Neural progenitor cell (in vitro differentiated cells): ENCODE measurements around the gene OR51E2. TPM values are rescaled to one million over a fixed set of nuclear protein-coding genes. Genes with fewer than 3 reads are reported as not detected.
"Not testable (repeated sequence)": the region's sequence is repeated elsewhere in the genome, so short reads cannot be mapped to it uniquely, and the experiment has no call there.

Experiments used
- DNase-seq: peaks from one replicate; pipeline ENCODE4 v3.0.0-alpha.2; 2016; ENCODE audit warnings: low spot score
- H2AFZ ChIP-seq: fragments of 200-600 bp; sonication (generic); replicated peaks from 2 replicates; pipeline ENCODE4 v1.6.1; 2016; ENCODE audit warnings: antibody characterized with exemption
- H3F3A ChIP-seq: fragments of 200-600 bp; sonication (generic); 2 replicates; pipeline ENCODE4 v1.6.1; 2016; ENCODE audit warnings: antibody characterized with exemption, low read depth
- H3K27ac ChIP-seq: fragments of 200-600 bp; sonication (generic); 2 replicates; pipeline ENCODE4 v1.5.1; 2016; ENCODE audit warnings: mild to moderate bottlenecking
- H3K27me3 ChIP-seq: fragments of 200-600 bp; sonication (generic); 2 replicates; pipeline ENCODE4 v1.6.1; 2016; ENCODE audit warnings: mild to moderate bottlenecking, moderate library complexity
- H3K36me3 ChIP-seq: fragments of 200-600 bp; sonication (generic); 2 replicates; pipeline ENCODE4 v1.5.1; 2016
- H3K4me1 ChIP-seq: fragments of 200-600 bp; sonication (generic); 2 replicates; pipeline ENCODE4 v1.6.1; 2016; ENCODE audit warnings: mixed run types
- H3K4me2 ChIP-seq: fragments of 200-600 bp; sonication (generic); 2 replicates; pipeline ENCODE4 v1.6.1; 2016
- H3K4me3 ChIP-seq: fragments of 200-600 bp; sonication (generic); 2 replicates; pipeline ENCODE4 v1.5.1; 2016
- H3K79me2 ChIP-seq: fragments of 200-600 bp; sonication (generic); 2 replicates; pipeline ENCODE4 v1.6.1; 2016; ENCODE audit warnings: low read depth
- H3K9ac ChIP-seq: fragments of 200-600 bp; sonication (generic); 2 replicates; pipeline ENCODE4 v1.6.1; 2016
- H3K9me3 ChIP-seq: fragments of 200-600 bp; sonication (generic); 2 replicates; pipeline ENCODE4 v1.5.1; 2016; ENCODE audit warnings: low read depth
- H4K20me1 ChIP-seq: fragments of 200-600 bp; sonication (generic); 2 replicates; pipeline ENCODE4 v1.6.1; 2016; ENCODE audit warnings: low read depth
- H3K27ac Mint-ChIP-seq: 3 replicates; pipeline ENCODE4 v1.8.0; 2021; ENCODE audit warnings: mixed read lengths
- H3K27me3 Mint-ChIP-seq: 2 replicates; pipeline ENCODE4 v1.8.0; 2022; ENCODE audit warnings: low read depth, mild to moderate bottlenecking, inconsistent platforms, moderate library complexity, mixed read lengths; ENCODE audit not compliant: insufficient read depth
- H3K36me3 Mint-ChIP-seq: 3 replicates; pipeline ENCODE4 v1.8.0; 2021; ENCODE audit warnings: mixed read lengths
- H3K4me1 Mint-ChIP-seq: 3 replicates; pipeline ENCODE4 v1.8.0; 2021; ENCODE audit warnings: mixed read lengths
- H3K4me3 Mint-ChIP-seq: 3 replicates; pipeline ENCODE4 v1.8.0; 2021; ENCODE audit warnings: mild to moderate bottlenecking, moderate library complexity, mixed read lengths
- H3K9me3 Mint-ChIP-seq: 3 replicates; pipeline ENCODE4 v1.8.0; 2020; ENCODE audit warnings: mixed read lengths
- CTCF ChIP-seq: fragments of 200-600 bp; sonication (generic); IDR thresholded peaks from 2 replicates; pipeline ENCODE4 v1.5.1; 2017; ENCODE audit warnings: antibody characterized with exemption, mild to moderate bottlenecking
- EZH2 ChIP-seq: fragments of 200-600 bp; sonication (generic); IDR thresholded peaks from 2 replicates; pipeline ENCODE4 v1.6.1; 2017; ENCODE audit warnings: antibody characterized with exemption, mild to moderate bottlenecking, moderate library complexity
- EZH2phosphoT487 ChIP-seq: fragments of 200-600 bp; sonication (generic); IDR thresholded peaks from 2 replicates; pipeline ENCODE4 v1.6.1; 2017; ENCODE audit warnings: antibody characterized with exemption
- total RNA-seq: library from RNA; depleted of rRNA; stranded (reverse); fragments of >200 nt; gene quantifications from 2 replicates; pipeline ENCODE4 v1.2.3, GENCODE V29; 2015; ENCODE audit warnings: low replicate concordance

Gene OR51E2
- total RNA-seq, 1 donor from 2014 or later = not detected

DNA sequence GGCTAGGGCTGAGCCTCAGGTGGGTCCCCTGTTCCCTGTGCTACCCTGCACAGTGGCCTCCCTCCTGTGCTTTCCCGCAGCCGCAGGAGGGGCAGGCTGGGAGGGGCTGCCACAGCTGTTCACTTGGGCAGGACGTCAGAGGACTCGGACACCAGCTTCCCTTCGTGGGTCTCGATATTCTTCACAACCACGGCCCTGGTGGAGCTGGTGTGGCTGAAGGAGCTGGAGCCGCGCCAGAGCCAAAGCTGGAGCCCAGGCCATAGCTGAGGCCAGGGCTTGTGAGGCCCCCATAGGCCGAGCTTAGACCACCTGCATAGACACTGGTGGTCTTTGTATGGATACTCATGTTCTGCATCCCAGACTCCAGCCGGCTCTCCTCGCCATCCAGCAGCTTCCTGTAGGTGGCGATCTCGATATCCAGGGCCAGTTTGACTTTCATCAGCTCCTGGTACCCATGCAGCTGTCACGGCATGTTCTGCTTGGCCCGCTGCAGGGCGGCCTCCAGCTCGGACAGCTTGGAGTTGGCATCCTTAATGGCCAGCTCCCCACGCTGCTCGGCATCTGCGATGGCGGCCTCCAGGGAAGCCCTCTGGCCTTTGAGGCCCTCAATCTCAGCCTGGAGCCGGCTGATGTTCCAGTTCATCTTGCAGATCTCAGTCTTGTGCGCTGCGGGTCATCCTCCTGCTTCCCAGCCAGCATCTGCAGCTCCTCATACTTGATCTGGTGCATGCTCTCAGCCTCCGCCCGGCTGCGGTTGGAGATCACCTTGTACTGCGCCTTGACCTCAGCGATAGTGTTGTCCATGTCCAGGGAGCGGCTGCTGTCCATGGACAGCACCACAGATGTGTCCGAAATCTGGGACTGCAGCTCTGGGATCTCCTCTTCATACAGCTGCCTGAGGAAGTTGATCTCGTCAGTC is 25.2 kb upstream of the OR51E2 start:
- H3K27ac Mint-ChIP-seq, H3K27me3 Mint-ChIP-seq, H4K20me1 ChIP-seq, H3K9me3 Mint-ChIP-seq, H3K9me3 ChIP-seq, H2AFZ ChIP-seq, H3K27ac ChIP-seq, H3K4me3 Mint-ChIP-seq, H3K36me3 ChIP-seq, H3K4me2 ChIP-seq, H3K4me3 ChIP-seq, H3K4me1 ChIP-seq, H3K9ac ChIP-seq, H3K27me3 ChIP-seq, H3K36me3 Mint-ChIP-seq, H3F3A ChIP-seq, H3K79me2 ChIP-seq: not testable (repeated sequence)
- TF ChIP-seq CTCF = peak; percentile 34
- peak; percentile 8 for DNase-seq
- peaks cover 11% of the 10 kb centered on the region for H3K4me1 Mint-ChIP-seq

DNA sequence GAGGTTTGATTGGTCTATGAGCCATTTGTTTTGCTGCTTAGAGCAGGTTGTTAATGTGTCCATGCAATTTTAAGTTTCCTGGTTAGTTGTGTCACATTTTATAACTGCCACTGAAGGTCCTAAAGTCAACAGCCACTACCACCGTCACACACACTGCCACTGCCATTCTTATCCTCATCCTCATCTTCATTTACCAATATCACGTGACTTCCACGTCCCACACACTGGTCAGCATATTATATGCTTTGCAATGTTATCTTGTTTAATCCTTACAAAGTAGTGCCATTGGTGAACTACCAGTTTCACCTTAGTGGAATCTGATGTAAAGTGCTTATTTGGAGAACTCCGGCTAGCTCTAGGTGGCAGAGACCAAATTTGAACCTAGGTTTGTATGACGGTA is 16.6 kb upstream of the OR51E2 start:
- H3K9me3 Mint-ChIP-seq = no peaks in the 10 kb centered on the region
- TF ChIP-seq CTCF (no peak), EZH2 (no peak), EZH2phosphoT487 (no peak)
- H3K36me3 Mint-ChIP-seq = no peaks in the 10 kb centered on the region

GRCh38 chr11:4713241-4713640 is 15.6 kb upstream of the OR51E2 start:
- no peak overlapping the region for H2AFZ ChIP-seq
- no peak for DNase-seq

More for the DNA sequence above, 16.6 kb upstream of the OR51E2 start:
- Mint-ChIP-seq H3K27me3 (peaks cover 2% of the 10 kb centered on the region), H3K4me1 (peaks cover 9% of the 10 kb centered on the region), H3K27ac (no peak overlapping the region), H3K4me3 (no peak overlapping the region)
- Histone ChIP-seq H3F3A (no peaks in the 10 kb centered on the region), H3K4me2 (no peak overlapping the region), H3K27ac (no peak overlapping the region), H3K79me2 (no peaks in the 10 kb centered on the region), H3K9ac (no peak overlapping the region), H4K20me1 (no peaks in the 10 kb centered on the region), H3K4me3 (no peak overlapping the region), H3K36me3 (no peaks in the 10 kb centered on the region), H2AFZ (no peak overlapping the region), H3K4me1 (no peaks in the 10 kb centered on the region), H3K27me3 (no peaks in the 10 kb centered on the region), H3K9me3 (no peaks in the 10 kb centered on the region)
- DNase-seq = no peak

More at GRCh38 chr11:4713241-4713640, 15.6 kb upstream of the OR51E2 start:
- H3K36me3 ChIP-seq = no peaks in the 10 kb centered on the region
- H3K27me3 ChIP-seq = no peaks in the 10 kb centered on the region
- no peaks in the 10 kb centered on the region for H3K79me2 ChIP-seq
- H4K20me1 ChIP-seq = no peaks in the 10 kb centered on the region
- no peaks in the 10 kb centered on the region for H3K9me3 Mint-ChIP-seq
- no peak overlapping the region for H3K4me3 ChIP-seq
- no peak overlapping the region for H3K9ac ChIP-seq
- H3K27me3 Mint-ChIP-seq = peaks cover 2% of the 10 kb centered on the region
- no peak overlapping the region for H3K4me3 Mint-ChIP-seq
- TF ChIP-seq CTCF (no peak), EZH2 (no peak), EZH2phosphoT487 (no peak)
- no peaks in the 10 kb centered on the region for H3K4me1 Mint-ChIP-seq
- no peaks in the 10 kb centered on the region for H3K36me3 Mint-ChIP-seq
- H3K27ac Mint-ChIP-seq = no peak overlapping the region
- no peaks in the 10 kb centered on the region for H3K9me3 ChIP-seq
- H3K27ac ChIP-seq = no peak overlapping the region
- H3K4me1 ChIP-seq = no peaks in the 10 kb centered on the region
- no peak overlapping the region for H3K4me2 ChIP-seq
- H3F3A ChIP-seq = no peaks in the 10 kb centered on the region
